ENCODE measurements around the gene UNCX. TPM values are rescaled to one million over a fixed set of nuclear protein-coding genes. Genes with fewer than 3 reads are reported as not detected.

The UNCX gene
- total RNA-seq, 2 experiments from 2014 or later, result not detected

DNA sequence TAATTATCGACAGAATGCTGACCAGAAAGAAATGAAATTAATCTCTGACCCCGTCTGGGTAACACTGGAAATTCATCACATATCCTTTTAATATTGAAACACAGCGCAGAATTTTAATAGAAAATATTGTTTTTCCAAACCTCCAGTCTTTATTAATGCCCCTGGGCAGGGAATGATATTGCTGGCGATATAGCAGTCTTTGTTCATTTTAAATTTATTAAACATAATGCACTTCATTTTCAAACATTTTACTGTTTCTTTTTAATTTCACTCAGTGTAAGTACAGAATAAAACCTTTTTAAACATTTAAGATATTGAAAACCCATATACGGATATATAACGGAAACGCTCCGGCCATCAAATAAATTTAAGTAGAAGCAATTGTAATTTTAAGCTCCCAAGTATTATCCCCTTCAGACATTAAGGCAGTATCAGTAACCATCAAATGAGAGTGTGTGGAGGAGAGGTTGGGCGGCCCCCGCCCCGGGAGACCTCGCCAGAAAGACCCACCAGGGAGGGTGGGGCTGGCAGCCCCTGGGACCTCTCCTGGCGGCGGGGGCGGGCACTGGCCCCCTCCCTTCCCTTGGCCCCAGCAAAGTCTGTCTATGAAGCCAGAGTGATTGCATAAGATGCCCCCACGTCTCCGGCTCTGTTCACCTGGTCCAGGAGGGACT lies 10.8 kb downstream of the UNCX start:
- Histone ChIP-seq H3K4me1 (ENCODE audit: insufficient read depth, low read length, poor library complexity, severe bottlenecking) (no peaks in the 10 kb centered on the region), H4K20me1 (ENCODE audit: insufficient read depth, low read length) (no peaks in the 10 kb centered on the region), H2AFZ (ENCODE audit: low read length) (no peak overlapping the region), H3K4me3 (ENCODE audit: low read depth, low read length, poor library complexity, severe bottlenecking) (no peak overlapping the region), H3K79me2 (ENCODE audit: insufficient read depth, low read depth, low read length) (no peaks in the 10 kb centered on the region), H3K36me3 (ENCODE audit: insufficient read depth, low read length) (no peaks in the 10 kb centered on the region), H3K4me2 (ENCODE audit: low read length) (no peak overlapping the region), H3K9me3 (ENCODE audit: low read length) (no peaks in the 10 kb centered on the region), H3K9me2 (ENCODE audit: insufficient read depth, low read length) (no peaks in the 10 kb centered on the region), H3K27ac (ENCODE audit: low read depth, low read length, poor library complexity, severe bottlenecking) (no peak overlapping the region)
- POLR2A ChIA-PET, result interaction anchor here (0.5 kb wide), 1 partner anchor 403 kb away, joined by 4 read pairs; no protein-coding TSS in a partner anchor
- CTCF ChIA-PET (ENCODE audit: unreplicated experiment), result no interaction called here
- no peak for DNase-seq (ENCODE audit: low spot score)
- no TSS peak for BruUV-seq (replicated peaks)
- no peak for TF ChIP-seq EZH2phosphoT487 (IDR thresholded peaks at IDR 0.05; ENCODE audit: borderline replicate concordance, low read depth, low read length)
- TF ChIP-seq, protein P1, sequence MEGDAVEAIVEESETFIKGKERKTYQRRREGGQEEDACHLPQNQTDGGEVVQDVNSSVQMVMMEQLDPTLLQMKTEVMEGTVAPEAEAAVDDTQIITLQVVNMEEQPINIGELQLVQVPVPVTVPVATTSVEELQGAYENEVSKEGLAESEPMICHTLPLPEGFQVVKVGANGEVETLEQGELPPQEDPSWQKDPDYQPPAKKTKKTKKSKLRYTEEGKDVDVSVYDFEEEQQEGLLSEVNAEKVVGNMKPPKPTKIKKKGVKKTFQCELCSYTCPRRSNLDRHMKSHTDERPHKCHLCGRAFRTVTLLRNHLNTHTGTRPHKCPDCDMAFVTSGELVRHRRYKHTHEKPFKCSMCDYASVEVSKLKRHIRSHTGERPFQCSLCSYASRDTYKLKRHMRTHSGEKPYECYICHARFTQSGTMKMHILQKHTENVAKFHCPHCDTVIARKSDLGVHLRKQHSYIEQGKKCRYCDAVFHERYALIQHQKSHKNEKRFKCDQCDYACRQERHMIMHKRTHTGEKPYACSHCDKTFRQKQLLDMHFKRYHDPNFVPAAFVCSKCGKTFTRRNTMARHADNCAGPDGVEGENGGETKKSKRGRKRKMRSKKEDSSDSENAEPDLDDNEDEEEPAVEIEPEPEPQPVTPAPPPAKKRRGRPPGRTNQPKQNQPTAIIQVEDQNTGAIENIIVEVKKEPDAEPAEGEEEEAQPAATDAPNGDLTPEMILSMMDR (conservative IDR thresholded peaks at IDR 0.05; ENCODE audit: low read length), result no peak
- intact Hi-C loops (cut with micrococcal nuclease; ENCODE audit: unreplicated experiment), result no loop called here

DNA sequence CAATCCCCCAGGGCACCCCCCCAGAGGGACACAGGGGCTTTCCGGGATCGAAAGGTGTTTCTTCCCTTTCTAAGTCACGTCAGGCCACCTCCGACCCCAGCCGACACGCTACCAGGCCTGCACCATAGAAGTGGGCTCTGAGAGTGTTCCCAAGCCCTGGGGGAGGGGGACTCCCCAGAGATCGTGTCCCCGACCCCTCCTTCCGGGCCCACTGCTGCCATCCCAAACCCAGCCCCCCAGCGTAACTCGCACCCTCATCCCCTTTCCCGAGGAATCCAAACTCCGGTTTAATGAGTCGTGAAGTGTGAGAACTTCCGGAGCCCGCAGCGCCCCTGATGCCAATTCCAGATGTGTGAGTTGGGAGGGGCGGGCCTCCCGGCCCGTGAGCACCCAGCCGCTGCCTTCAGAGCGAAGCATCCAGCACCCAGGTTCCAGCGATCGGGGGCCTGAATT lies 11.3 kb downstream of the UNCX start:
- DNase-seq (ENCODE audit: low spot score), result no peak
- no peaks in the 10 kb centered on the region for H3K79me2 ChIP-seq (ENCODE audit: insufficient read depth, low read depth, low read length)
- no peak overlapping the region for H3K4me2 ChIP-seq (ENCODE audit: low read length)
- POLR2A ChIA-PET, result no interaction called here
- TF ChIP-seq EZH2phosphoT487 (IDR thresholded peaks at IDR 0.05; ENCODE audit: borderline replicate concordance, low read depth, low read length), result no peak
- TF ChIP-seq, protein P1 (conservative IDR thresholded peaks at IDR 0.05; ENCODE audit: low read length), result no peak
- H3K4me3 ChIP-seq (ENCODE audit: low read depth, low read length, poor library complexity, severe bottlenecking), result no peak overlapping the region
- H2AFZ ChIP-seq (ENCODE audit: low read length), result no peak overlapping the region
- no TSS peak for BruUV-seq (replicated peaks)
- no peaks in the 10 kb centered on the region for H3K9me2 ChIP-seq (ENCODE audit: insufficient read depth, low read length)
- CTCF ChIA-PET (ENCODE audit: unreplicated experiment), result no interaction called here
- no peaks in the 10 kb centered on the region for H3K9me3 ChIP-seq (ENCODE audit: low read length)
- H3K36me3 ChIP-seq (ENCODE audit: insufficient read depth, low read length), result no peaks in the 10 kb centered on the region
- no peaks in the 10 kb centered on the region for H4K20me1 ChIP-seq (ENCODE audit: insufficient read depth, low read length)
- H3K27ac ChIP-seq (ENCODE audit: low read depth, low read length, poor library complexity, severe bottlenecking), result no peak overlapping the region
- H3K4me1 ChIP-seq (ENCODE audit: insufficient read depth, low read length, poor library complexity, severe bottlenecking), result no peaks in the 10 kb centered on the region
- intact Hi-C loops (cut with micrococcal nuclease; ENCODE audit: unreplicated experiment), result no loop called here

DNA sequence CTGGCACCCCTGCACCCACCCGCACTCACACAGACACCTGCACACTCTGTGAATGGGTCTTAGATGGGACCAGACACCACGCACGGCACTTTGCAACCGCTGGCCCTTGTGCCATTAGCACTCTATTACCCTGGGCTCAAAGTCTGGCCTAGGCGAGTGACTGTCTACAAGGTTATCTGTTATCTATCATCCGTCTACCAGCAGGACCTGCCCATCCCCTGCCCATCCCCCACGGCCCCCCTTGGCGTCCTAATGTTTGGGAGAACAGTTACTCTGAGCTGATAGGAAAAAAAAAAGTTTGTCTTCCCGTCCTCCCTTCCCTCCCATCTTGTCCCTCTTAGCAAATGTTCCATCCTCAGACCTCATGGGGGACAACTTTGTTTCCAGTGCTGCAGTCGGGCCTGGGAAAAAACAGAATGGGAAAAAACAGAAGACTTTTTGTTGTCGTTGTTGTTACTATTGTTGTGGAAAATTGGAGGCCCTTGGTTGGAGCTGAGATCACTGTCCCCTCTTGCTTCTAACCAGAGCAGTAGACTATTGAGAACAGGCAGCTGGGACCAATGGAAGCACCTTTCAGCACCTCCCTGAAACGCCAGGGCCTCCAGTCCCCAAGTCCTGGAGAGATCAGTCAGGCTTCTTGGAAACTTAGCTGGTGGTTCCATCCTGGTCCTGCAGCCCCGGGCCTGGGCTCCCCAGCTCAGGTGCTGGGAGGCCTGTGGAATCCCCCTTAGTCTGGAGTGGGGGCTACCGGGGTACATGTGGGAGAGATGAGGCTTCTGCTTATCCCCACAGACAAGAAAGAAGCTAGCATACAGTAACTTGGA lies 12.2 kb downstream of the UNCX start:
- BruUV-seq (replicated peaks), result no TSS peak

More for the DNA sequence above, 12.2 kb downstream of the UNCX start:
- TF ChIP-seq EZH2phosphoT487 (IDR thresholded peaks at IDR 0.05; ENCODE audit: borderline replicate concordance, low read depth, low read length), result no peak
- TF ChIP-seq, protein P1 (conservative IDR thresholded peaks at IDR 0.05; ENCODE audit: low read length), result no peak
- ChIA-PET CTCF (ENCODE audit: unreplicated experiment) (no interaction called here), POLR2A (no interaction called here)
- Histone ChIP-seq H3K4me3 (ENCODE audit: low read depth, low read length, poor library complexity, severe bottlenecking) (no peak overlapping the region), H3K36me3 (ENCODE audit: insufficient read depth, low read length) (no peaks in the 10 kb centered on the region), H4K20me1 (ENCODE audit: insufficient read depth, low read length) (no peaks in the 10 kb centered on the region), H3K9me2 (ENCODE audit: insufficient read depth, low read length) (no peaks in the 10 kb centered on the region), H3K79me2 (ENCODE audit: insufficient read depth, low read depth, low read length) (no peaks in the 10 kb centered on the region), H2AFZ (ENCODE audit: low read length) (no peak overlapping the region), H3K9me3 (ENCODE audit: low read length) (no peaks in the 10 kb centered on the region), H3K27ac (ENCODE audit: low read depth, low read length, poor library complexity, severe bottlenecking) (no peak overlapping the region), H3K4me1 (ENCODE audit: insufficient read depth, low read length, poor library complexity, severe bottlenecking) (no peaks in the 10 kb centered on the region), H3K4me2 (ENCODE audit: low read length) (no peak overlapping the region)
- intact Hi-C loops (cut with micrococcal nuclease; ENCODE audit: unreplicated experiment), result no loop called here
- no peak for DNase-seq (ENCODE audit: low spot score)

Data from OCI-LY7 (cell line).